ENCODE results near the gene HLA-F.

The HLA-F gene

DNA sequence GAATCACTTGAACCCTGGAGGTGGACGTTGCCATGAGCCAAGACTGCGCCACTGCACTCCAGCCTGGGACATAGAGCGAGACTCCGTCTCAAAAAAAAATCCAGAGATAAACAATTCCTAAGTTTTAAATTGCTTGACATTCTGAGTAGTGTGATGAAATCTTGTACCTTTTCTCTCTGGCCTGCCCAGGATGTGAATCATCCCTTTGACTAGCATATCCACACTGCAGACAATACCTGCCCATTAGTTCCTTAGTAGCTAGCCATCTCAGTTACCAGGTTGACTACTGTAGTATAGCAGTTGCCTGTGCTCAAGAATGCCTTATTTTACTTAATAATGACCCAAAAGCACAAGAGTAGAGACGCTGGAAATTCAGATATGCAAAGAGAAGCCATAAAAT lies 45.1 kb upstream of the HLA-F start (continued):
- TF ChIP-seq SALL2 (tag by site-specific recombination; IDR thresholded peaks at IDR 0.05; ENCODE audit: borderline replicate concordance) (no peak), WT1 (tag by site-specific recombination; IDR thresholded peaks at IDR 0.05) (no peak), KLF8 (tag by site-specific recombination; IDR thresholded peaks at IDR 0.05) (no peak), ZNF660 (tag by site-specific recombination; IDR thresholded peaks at IDR 0.05) (no peak)

DNA sequence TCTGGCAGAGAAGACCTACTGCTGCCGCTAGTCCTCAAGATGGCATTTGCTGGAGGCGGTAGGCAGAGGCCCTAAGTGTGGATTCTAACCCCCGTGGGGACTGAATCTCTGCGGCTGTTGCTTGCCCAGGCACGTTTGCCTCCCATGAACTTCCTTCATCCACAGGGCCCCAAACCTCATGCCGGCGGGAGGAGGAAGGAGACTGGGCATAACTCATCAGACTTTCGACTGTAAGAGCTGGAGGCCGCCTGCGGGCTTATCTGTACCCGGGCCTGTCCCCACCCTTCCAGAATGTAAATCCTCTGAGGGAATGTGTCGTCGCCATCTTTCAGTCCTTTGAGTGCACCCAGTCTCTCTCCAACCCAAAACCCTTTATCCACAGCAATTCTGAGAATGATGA lies 43.3 kb upstream of the HLA-F start:
- POLR2A ChIA-PET = no interaction called here
- CTCF ChIA-PET = interaction anchor here (1.0 to 2.4 kb wide), 3 partner anchors 16 to 32 kb away, joined by 3 to 14 read pairs (median 3); no protein-coding TSS in a partner anchor
- TF ChIP-seq ZNF621 (tag by site-specific recombination; IDR thresholded peaks at IDR 0.05) (no peak), ZNF677 (tag by site-specific recombination; IDR thresholded peaks at IDR 0.05) (no peak), ZNF521 (tag by site-specific recombination; IDR thresholded peaks at IDR 0.05) (no peak), ZNF132 (tag by site-specific recombination; IDR thresholded peaks at IDR 0.05; ENCODE audit: borderline replicate concordance) (no peak), EGR2 (tag by site-specific recombination; IDR thresholded peaks at IDR 0.05; ENCODE audit: low read depth) (no peak), ZBTB7A (tag by site-specific recombination; IDR thresholded peaks at IDR 0.05; ENCODE audit: low read depth) (no peak), ZNF169 (tag by site-specific recombination; IDR thresholded peaks at IDR 0.05) (no peak)
- TF ChIP-seq, protein P1, sequence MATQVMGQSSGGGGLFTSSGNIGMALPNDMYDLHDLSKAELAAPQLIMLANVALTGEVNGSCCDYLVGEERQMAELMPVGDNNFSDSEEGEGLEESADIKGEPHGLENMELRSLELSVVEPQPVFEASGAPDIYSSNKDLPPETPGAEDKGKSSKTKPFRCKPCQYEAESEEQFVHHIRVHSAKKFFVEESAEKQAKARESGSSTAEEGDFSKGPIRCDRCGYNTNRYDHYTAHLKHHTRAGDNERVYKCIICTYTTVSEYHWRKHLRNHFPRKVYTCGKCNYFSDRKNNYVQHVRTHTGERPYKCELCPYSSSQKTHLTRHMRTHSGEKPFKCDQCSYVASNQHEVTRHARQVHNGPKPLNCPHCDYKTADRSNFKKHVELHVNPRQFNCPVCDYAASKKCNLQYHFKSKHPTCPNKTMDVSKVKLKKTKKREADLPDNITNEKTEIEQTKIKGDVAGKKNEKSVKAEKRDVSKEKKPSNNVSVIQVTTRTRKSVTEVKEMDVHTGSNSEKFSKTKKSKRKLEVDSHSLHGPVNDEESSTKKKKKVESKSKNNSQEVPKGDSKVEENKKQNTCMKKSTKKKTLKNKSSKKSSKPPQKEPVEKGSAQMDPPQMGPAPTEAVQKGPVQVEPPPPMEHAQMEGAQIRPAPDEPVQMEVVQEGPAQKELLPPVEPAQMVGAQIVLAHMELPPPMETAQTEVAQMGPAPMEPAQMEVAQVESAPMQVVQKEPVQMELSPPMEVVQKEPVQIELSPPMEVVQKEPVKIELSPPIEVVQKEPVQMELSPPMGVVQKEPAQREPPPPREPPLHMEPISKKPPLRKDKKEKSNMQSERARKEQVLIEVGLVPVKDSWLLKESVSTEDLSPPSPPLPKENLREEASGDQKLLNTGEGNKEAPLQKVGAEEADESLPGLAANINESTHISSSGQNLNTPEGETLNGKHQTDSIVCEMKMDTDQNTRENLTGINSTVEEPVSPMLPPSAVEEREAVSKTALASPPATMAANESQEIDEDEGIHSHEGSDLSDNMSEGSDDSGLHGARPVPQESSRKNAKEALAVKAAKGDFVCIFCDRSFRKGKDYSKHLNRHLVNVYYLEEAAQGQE (tag by site-specific recombination; IDR thresholded peaks at IDR 0.05) = no peak
- Histone ChIP-seq H3K9me3 (ENCODE audit: control insufficient read depth, insufficient read depth, low read depth, low read length) (no peaks in the 10 kb centered on the region), H3K4me1 (ENCODE audit: control insufficient read depth, insufficient read depth, low read length) (no peaks in the 10 kb centered on the region), H3K36me3 (ENCODE audit: control insufficient read depth in 2 of 2, insufficient read depth in 1 of 2, low read length in 2 of 2) (no peaks in the 10 kb centered on the region), H3K27ac (ENCODE audit: extremely low read depth, low read depth, low read length) (no peak overlapping the region), H3K4me3 (ENCODE audit: low read depth, low read length) (no peak overlapping the region)

DNA sequence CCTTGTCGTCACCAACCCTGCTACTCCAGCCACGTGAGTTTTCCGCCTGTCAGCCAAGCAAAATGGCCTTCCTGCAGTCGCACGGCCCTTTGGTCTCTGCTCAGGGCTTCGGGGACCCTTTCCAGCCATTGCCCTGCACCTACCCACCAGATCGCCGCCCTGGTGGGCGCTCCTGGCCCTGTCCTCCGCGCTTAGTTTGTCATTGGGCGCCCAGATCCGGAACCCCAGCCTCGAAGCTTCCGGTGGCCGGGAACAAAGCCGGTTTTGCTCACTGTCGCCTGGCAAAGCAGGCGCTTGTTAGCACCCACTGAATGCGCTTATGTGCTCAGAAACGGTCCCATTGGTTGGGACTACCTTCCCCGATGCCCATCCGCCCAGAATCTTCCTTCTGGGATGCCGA lies 42.8 kb upstream of the HLA-F start:
- Histone ChIP-seq H3K27ac (ENCODE audit: extremely low read depth, low read depth, low read length) (no peak overlapping the region), H3K4me3 (ENCODE audit: low read depth, low read length) (no peak overlapping the region), H3K9me3 (ENCODE audit: control insufficient read depth, insufficient read depth, low read depth, low read length) (no peaks in the 10 kb centered on the region), H3K4me1 (ENCODE audit: control insufficient read depth, insufficient read depth, low read length) (no peaks in the 10 kb centered on the region), H3K36me3 (ENCODE audit: control insufficient read depth in 2 of 2, insufficient read depth in 1 of 2, low read length in 2 of 2) (no peaks in the 10 kb centered on the region)
- ChIA-PET POLR2A (no interaction called here), CTCF (interaction anchor here (1.2 to 2.4 kb wide), 3 partner anchors 16 to 27 kb away, joined by 3 to 14 read pairs (median 8); no protein-coding TSS in a partner anchor)
- TF ChIP-seq, protein P2, sequence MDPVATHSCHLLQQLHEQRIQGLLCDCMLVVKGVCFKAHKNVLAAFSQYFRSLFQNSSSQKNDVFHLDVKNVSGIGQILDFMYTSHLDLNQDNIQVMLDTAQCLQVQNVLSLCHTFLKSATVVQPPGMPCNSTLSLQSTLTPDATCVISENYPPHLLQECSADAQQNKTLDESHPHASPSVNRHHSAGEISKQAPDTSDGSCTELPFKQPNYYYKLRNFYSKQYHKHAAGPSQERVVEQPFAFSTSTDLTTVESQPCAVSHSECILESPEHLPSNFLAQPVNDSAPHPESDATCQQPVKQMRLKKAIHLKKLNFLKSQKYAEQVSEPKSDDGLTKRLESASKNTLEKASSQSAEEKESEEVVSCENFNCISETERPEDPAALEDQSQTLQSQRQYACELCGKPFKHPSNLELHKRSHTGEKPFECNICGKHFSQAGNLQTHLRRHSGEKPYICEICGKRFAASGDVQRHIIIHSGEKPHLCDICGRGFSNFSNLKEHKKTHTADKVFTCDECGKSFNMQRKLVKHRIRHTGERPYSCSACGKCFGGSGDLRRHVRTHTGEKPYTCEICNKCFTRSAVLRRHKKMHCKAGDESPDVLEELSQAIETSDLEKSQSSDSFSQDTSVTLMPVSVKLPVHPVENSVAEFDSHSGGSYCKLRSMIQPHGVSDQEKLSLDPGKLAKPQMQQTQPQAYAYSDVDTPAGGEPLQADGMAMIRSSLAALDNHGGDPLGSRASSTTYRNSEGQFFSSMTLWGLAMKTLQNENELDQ (tag by site-specific recombination; IDR thresholded peaks at IDR 0.05; ENCODE audit: low read depth) = no peak
- no peak for TF ChIP-seq ZNF114 (tag by site-specific recombination; IDR thresholded peaks at IDR 0.05)
- TF ChIP-seq, protein P3, sequence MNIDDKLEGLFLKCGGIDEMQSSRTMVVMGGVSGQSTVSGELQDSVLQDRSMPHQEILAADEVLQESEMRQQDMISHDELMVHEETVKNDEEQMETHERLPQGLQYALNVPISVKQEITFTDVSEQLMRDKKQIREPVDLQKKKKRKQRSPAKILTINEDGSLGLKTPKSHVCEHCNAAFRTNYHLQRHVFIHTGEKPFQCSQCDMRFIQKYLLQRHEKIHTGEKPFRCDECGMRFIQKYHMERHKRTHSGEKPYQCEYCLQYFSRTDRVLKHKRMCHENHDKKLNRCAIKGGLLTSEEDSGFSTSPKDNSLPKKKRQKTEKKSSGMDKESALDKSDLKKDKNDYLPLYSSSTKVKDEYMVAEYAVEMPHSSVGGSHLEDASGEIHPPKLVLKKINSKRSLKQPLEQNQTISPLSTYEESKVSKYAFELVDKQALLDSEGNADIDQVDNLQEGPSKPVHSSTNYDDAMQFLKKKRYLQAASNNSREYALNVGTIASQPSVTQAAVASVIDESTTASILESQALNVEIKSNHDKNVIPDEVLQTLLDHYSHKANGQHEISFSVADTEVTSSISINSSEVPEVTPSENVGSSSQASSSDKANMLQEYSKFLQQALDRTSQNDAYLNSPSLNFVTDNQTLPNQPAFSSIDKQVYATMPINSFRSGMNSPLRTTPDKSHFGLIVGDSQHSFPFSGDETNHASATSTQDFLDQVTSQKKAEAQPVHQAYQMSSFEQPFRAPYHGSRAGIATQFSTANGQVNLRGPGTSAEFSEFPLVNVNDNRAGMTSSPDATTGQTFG (tag by site-specific recombination; IDR thresholded peaks at IDR 0.05; ENCODE audit: borderline replicate concordance) = no peak
- TF ChIP-seq, protein P4, sequence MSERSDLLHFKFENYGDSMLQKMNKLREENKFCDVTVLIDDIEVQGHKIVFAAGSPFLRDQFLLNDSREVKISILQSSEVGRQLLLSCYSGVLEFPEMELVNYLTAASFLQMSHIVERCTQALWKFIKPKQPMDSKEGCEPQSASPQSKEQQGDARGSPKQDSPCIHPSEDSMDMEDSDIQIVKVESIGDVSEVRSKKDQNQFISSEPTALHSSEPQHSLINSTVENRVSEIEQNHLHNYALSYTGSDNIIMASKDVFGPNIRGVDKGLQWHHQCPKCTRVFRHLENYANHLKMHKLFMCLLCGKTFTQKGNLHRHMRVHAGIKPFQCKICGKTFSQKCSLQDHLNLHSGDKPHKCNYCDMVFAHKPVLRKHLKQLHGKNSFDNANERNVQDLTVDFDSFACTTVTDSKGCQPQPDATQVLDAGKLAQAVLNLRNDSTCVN (tag by site-specific recombination; optimal IDR thresholded peaks at IDR 0.05) = no peak
- TF ChIP-seq, protein P5, sequence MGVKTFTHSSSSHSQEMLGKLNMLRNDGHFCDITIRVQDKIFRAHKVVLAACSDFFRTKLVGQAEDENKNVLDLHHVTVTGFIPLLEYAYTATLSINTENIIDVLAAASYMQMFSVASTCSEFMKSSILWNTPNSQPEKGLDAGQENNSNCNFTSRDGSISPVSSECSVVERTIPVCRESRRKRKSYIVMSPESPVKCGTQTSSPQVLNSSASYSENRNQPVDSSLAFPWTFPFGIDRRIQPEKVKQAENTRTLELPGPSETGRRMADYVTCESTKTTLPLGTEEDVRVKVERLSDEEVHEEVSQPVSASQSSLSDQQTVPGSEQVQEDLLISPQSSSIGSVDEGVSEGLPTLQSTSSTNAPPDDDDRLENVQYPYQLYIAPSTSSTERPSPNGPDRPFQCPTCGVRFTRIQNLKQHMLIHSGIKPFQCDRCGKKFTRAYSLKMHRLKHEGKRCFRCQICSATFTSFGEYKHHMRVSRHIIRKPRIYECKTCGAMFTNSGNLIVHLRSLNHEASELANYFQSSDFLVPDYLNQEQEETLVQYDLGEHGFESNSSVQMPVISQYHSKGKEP (tag by site-specific recombination; IDR thresholded peaks at IDR 0.05) = no peak
- TF ChIP-seq, protein P6, sequence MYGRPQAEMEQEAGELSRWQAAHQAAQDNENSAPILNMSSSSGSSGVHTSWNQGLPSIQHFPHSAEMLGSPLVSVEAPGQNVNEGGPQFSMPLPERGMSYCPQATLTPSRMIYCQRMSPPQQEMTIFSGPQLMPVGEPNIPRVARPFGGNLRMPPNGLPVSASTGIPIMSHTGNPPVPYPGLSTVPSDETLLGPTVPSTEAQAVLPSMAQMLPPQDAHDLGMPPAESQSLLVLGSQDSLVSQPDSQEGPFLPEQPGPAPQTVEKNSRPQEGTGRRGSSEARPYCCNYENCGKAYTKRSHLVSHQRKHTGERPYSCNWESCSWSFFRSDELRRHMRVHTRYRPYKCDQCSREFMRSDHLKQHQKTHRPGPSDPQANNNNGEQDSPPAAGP (tag by site-specific recombination; IDR thresholded peaks at IDR 0.05) = no peak
- TF ChIP-seq, protein P7, sequence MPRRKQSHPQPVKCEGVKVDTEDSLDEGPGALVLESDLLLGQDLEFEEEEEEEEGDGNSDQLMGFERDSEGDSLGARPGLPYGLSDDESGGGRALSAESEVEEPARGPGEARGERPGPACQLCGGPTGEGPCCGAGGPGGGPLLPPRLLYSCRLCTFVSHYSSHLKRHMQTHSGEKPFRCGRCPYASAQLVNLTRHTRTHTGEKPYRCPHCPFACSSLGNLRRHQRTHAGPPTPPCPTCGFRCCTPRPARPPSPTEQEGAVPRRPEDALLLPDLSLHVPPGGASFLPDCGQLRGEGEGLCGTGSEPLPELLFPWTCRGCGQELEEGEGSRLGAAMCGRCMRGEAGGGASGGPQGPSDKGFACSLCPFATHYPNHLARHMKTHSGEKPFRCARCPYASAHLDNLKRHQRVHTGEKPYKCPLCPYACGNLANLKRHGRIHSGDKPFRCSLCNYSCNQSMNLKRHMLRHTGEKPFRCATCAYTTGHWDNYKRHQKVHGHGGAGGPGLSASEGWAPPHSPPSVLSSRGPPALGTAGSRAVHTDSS (tag by site-specific recombination; IDR thresholded peaks at IDR 0.05) = no peak
